Endodermal cell (in vitro differentiated cells): ENCODE measurements around the gene CLEC2L. TPM values are rescaled to one million over a fixed set of nuclear protein-coding genes. Genes with fewer than 3 reads are reported as not detected.

Experiments
- DNase-seq: peaks from one replicate; pipeline ENCODE4 v3.0.0-alpha.2; 2017
- H3K27ac ChIP-seq: 2 replicates; pipeline ENCODE4 v1.5.1; 2013; ENCODE audit warnings: mild to moderate bottlenecking, low read depth, low read length, moderate library complexity
- H3K27me3 ChIP-seq: 2 replicates; pipeline ENCODE4 v1.6.1; 2013; ENCODE audit warnings: mild to moderate bottlenecking, low read length, moderate library complexity; ENCODE audit not compliant: insufficient read depth, control insufficient read depth, poor library complexity, severe bottlenecking
- H3K36me3 ChIP-seq: 2 replicates; pipeline ENCODE4 v1.7.0; 2013; ENCODE audit warnings: mild to moderate bottlenecking, low read length, moderate library complexity; ENCODE audit not compliant: control insufficient read depth, insufficient read depth
- H3K4me1 ChIP-seq: one replicate; pipeline ENCODE4 v1.7.0; 2013; ENCODE audit warnings: low read length; ENCODE audit not compliant: control insufficient read depth, insufficient read depth
- H3K4me3 ChIP-seq: 2 replicates; pipeline ENCODE4 v1.5.1; 2013; ENCODE audit warnings: mild to moderate bottlenecking, low read length, moderate library complexity
- H3K9ac ChIP-seq: 2 replicates; pipeline ENCODE4 v1.6.1; 2013; ENCODE audit warnings: mild to moderate bottlenecking, low read length, moderate library complexity; ENCODE audit not compliant: poor library complexity, severe bottlenecking; ENCODE audit errors: extremely low read depth
- H3K9me3 ChIP-seq: 2 replicates; pipeline ENCODE4 v1.6.1; 2013; ENCODE audit warnings: mild to moderate bottlenecking, low read length, moderate library complexity; ENCODE audit not compliant: control insufficient read depth
- H3K27ac Mint-ChIP-seq: 2 replicates; pipeline ENCODE4 v1.8.0; 2020; ENCODE audit warnings: mixed read lengths
- H3K27me3 Mint-ChIP-seq: 2 replicates; pipeline ENCODE4 v1.8.0; 2021; ENCODE audit warnings: mild to moderate bottlenecking, mixed read lengths; ENCODE audit not compliant: insufficient read depth
- H3K36me3 Mint-ChIP-seq: 2 replicates; pipeline ENCODE4 v1.8.0; 2020; ENCODE audit warnings: low read depth, mixed read lengths
- H3K4me1 Mint-ChIP-seq: 2 replicates; pipeline ENCODE4 v1.8.0; 2020; ENCODE audit warnings: mixed read lengths
- H3K4me3 Mint-ChIP-seq: 2 replicates; pipeline ENCODE4 v1.8.0; 2020; ENCODE audit warnings: mild to moderate bottlenecking, moderate library complexity, mixed read lengths
- H3K9me3 Mint-ChIP-seq: 2 replicates; pipeline ENCODE4 v1.8.0; 2020; ENCODE audit warnings: mild to moderate bottlenecking, mixed read lengths
- CTCF ChIP-seq: fragments of 200-600 bp; sonication (generic); conservative IDR thresholded peaks from 2 replicates; pipeline ENCODE4 v1.5.0; 2021; ENCODE audit warnings: antibody characterized with exemption, mild to moderate bottlenecking
- WGBS, 2 experiments: methylation state at CpG; one replicate each; pipeline versions ENCODE4 v1.1.5 to v1.1.7; 2013; ENCODE audit warnings: missing lambda C conversion rate in 2 of 2, mixed read lengths in 1 of 2; ENCODE audit not compliant: insufficient coverage in 1 of 2, insufficient read length in 1 of 2; 5-methylcytosine and 5-hydroxymethylcytosine counted together
- total RNA-seq, 2 donors: library from RNA; stranded (reverse); fragmentation: NEBNext Ultra II Directional in 1 of 2; extraction: Animal tissue kit (Norgen Biotek cat#: 25700) in 1 of 2; gene quantifications; 2 replicates in 1 of 2; 3 replicates in 1 of 2; pipeline ENCODE4 v1.2.1, GENCODE V29; 2021

CLEC2L gene
- total RNA-seq, 2 donors from 2014 or later = 1.2 to 1.5 TPM

GRCh38 chr7:139482662-139483466 lies 40.6 kb upstream of the CLEC2L start:
- Mint-ChIP-seq H3K4me3 (peak overlapping the region; percentile 56), H3K27me3 (peaks cover 41% of the 10 kb centered on the region), H3K9me3 (no peaks in the 10 kb centered on the region), H3K4me1 (no peaks in the 10 kb centered on the region), H3K27ac (no peak overlapping the region), H3K36me3 (peaks cover 2% of the 10 kb centered on the region)
- H3K27me3 ChIP-seq = peaks cover 39% of the 10 kb centered on the region
- peak; percentile 86 for DNase-seq
- no peaks in the 10 kb centered on the region for H3K36me3 ChIP-seq
- no peak for TF ChIP-seq CTCF
- no peak overlapping the region for H3K27ac ChIP-seq
- no peaks in the 10 kb centered on the region for H3K9me3 ChIP-seq
- H3K4me3 ChIP-seq = peak overlapping the region; percentile 73
- H3K4me1 ChIP-seq = no peaks in the 10 kb centered on the region
- no peak overlapping the region for H3K9ac ChIP-seq
- 5 to 8% methylated on average over 23 to 90 of the region's 90 CpGs for WGBS, 2 experiments

- Mint-ChIP-seq H3K9me3 (peaks cover 5% of the 10 kb centered on the region), H3K27me3 (peaks cover 29% of the 10 kb centered on the region), H3K36me3 (no peaks in the 10 kb centered on the region), H3K27ac (no peak overlapping the region), H3K4me3 (no peak overlapping the region), H3K4me1 (peaks cover 6% of the 10 kb centered on the region)
- H3K9me3 ChIP-seq = peaks cover 10% of the 10 kb centered on the region
- no peak overlapping the region for H3K27ac ChIP-seq
- no peak for TF ChIP-seq CTCF
- 92% methylated on average over 3 to 5 of the region's 5 CpGs for WGBS, 2 experiments
- no peak for DNase-seq
- H3K4me1 ChIP-seq = no peaks in the 10 kb centered on the region
- no peak overlapping the region for H3K9ac ChIP-seq
- H3K4me3 ChIP-seq = no peak overlapping the region
- peaks cover 24% of the 10 kb centered on the region for H3K27me3 ChIP-seq
- no peaks in the 10 kb centered on the region for H3K36me3 ChIP-seq
Observed at GRCh38 chr7:139487366-139488080, 36.0 kb upstream of the CLEC2L start.

- no peak overlapping the region for H3K4me3 ChIP-seq
- Mint-ChIP-seq H3K4me1 (peaks cover 6% of the 10 kb centered on the region), H3K36me3 (no peaks in the 10 kb centered on the region), H3K9me3 (peaks cover 10% of the 10 kb centered on the region), H3K4me3 (no peak overlapping the region), H3K27me3 (peaks cover 26% of the 10 kb centered on the region), H3K27ac (no peak overlapping the region)
- no peak for DNase-seq
- WGBS, 2 experiments = 81 to 90% methylated on average over 3 to 4 of the region's 4 CpGs
- no peak overlapping the region for H3K27ac ChIP-seq
- no peak overlapping the region for H3K9ac ChIP-seq
- no peaks in the 10 kb centered on the region for H3K36me3 ChIP-seq
- H3K9me3 ChIP-seq = peaks cover 12% of the 10 kb centered on the region
- TF ChIP-seq CTCF = no peak
- H3K27me3 ChIP-seq = peaks cover 12% of the 10 kb centered on the region
- no peaks in the 10 kb centered on the region for H3K4me1 ChIP-seq
Observed at GRCh38 chr7:139488810-139489209, 34.7 kb upstream of the CLEC2L start.
